HG03060 (cell line): ENCODE results near the gene TMEM186.
"Not testable (repeated sequence)": the region's sequence is repeated elsewhere in the genome, so short reads cannot be mapped to it uniquely, and the experiment has no call there.

ENCODE experiments used
- ATAC-seq: cut with Tn5 transposase; IDR thresholded peaks from one replicate; pipeline ENCODE4 v1.9.1; 2021; ENCODE audit warnings: low read depth, moderate number of reproducible peaks; ENCODE audit not compliant: unreplicated experiment

Gene TMEM186

DNA sequence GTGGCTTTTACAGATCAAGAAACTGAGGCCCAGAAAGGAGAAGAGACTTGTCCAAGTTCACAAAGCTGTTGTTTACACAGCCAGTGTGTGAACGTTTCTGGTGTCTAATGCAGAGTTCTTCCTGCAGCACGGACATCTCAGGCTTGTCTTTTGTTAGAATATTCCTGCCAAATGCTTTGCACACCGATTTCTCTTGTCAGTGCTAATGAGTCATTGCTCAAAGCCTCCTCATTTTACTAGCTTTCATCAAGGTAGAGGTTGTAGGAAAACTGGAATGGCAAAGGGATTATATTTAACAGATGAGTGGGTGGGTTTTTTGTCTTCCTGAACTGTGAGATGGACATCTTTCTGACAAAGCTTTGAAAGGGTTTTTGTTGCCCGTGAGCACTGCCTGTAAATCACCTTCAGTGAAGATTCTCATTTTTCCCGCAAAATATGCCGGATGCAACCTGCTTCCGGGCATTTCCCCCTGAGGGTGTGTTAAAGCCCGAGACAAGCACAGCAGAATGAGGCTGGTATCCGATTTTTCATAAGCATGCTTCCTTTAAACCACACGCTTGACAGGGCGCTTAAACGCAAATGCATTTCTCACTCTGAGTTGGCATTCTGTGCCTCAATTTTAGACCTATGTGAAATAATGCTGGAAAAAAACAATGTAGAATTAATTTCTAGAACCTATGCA is 14.9 kb upstream of the TMEM186 start:
- no peak for ATAC-seq

DNA sequence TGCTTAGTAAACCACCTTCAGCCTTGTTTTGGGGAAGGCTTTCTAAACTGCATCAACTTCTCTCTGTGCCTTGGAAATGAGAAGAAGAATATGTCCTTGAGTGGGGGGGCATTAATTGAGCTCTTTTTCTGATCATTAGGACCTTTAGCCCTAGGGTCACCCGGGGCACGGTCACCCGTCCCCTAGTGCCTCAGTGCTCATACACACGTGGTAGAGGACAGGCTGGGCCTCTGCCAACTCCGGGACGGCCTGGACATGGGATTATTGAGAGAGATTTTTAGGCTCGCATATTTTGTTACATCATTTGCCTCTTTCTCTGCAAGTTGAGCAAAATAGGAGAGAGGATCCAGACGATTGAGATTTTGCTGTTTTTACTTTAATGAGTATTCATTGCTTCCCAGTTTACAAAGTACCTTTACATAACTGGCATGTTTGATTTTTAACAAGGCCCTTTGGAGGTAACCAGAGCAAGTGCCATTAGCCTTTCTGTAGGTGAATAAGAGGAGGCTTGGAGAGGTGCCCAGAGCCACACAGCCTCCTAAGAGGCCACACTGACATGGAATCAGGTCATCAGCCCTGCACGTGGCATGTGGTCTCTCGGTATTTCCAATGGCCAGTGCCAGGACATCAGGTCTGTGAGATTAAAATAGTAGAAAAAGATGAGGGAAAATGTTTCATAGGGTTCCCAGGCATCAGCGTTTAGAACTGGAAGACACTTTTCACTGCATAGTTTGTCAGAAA is 11.3 kb upstream of the TMEM186 start:
- no peak for ATAC-seq

DNA sequence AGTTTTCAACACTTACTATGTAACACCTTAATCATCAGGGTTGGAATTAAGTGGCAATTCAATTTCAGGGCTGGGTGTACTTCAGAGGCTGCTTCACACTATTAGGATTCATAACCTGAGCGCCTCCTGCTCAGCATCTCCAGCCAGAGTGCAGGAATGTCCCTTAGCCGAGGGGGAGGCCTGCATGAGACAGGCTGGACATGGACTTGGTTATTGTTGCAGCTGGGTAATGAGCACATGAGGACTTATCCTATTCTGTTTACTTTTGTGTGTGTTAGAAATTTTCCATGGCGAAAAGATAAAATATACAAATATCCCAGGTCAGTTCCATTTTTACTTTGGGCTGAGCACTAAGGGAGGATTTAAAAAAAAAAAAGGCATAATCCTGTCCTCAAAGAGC is 10.6 kb upstream of the TMEM186 start:
- no peak for ATAC-seq

DNA sequence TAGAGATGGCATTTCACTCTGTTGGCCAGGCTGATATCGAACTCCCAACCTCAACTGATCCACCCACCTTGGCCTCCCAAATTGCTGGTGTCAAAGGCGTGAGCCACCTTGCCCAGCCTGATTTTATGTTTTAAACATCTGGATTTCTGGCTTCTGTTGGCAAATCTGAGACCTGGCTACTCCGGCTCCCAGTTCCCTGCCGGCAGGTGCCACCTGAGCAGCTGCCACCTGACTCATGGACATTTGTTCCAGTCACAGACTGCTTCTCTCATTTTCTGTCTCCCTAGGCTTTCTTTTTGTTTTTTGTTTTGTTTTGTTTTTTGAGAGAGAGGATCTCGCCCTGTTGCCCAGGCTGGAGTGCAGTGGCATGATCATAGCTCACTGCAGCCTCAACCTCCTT is 9.8 kb upstream of the TMEM186 start:
- no peak for ATAC-seq

DNA sequence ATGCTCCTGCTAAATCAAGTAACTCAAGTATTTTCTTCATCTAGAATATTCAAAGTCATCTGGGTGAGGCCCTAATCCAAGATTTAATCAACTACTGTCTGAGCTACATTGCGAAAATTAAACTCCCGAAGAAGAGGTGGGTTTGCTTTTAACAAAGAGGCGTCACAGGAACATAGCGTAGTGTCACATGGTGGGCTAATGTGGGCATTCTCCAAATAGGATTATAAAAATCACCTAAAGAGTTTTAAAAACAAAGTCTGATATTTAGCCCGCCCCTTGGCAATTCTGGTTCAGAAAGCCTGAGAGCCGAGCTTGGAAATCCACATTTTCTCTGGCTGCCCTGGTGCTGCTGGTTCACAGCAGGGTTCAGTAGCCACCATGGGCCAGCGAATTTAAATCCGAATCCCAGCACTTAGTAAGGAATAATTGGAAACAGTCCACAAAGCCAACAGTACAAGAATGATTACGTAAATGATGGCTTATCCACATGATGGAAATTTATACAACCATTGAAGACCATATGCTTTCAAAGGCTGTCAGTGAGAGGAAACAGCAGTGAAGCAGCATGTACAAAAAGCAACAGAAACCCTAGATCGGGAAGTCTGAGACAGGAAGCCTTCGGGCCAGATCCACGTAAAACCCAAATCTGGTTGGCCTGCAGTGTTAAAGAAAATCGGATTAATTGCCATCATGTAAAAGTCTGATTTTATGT is 9.0 kb upstream of the TMEM186 start:
- no peak for ATAC-seq

DNA sequence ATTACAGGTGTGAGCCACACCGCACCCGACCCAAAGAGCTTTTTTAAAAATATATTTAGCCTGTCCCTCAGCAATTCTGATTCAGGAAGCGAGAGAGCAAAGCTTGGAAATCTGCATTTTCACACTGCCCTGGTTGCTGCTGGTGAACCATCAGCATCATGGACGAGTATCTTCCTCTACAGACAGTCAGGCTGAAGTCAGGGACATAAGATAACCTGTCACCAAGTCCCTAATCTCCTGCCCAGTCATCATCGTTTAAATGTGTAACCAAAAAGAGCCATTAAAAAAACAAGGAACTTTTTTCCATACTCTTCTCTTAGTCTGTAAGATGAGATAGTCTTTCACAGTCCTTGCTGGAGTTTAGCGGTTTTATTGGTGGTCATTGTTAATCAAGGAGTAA is 6.9 kb upstream of the TMEM186 start:
- ATAC-seq = no peak

DNA sequence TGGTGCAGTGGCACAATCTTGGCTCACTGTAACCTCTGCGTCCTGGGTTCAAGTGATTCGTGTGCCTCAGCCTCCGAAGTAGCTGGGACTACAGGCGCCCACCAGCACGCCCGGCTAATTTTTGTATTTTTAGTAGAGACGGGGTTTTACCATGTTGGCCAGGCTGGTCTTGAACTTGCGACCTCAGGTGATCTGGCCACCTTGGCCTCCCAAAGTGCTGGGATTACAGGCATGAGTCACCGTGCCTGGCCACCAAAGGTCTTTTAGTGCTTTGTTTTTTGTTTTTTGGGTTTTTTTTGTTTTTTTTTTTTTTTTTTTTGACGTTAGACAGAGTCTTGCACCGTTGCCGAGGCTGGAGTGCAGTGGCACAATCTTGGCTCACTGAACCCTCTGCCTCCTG is 6.3 kb upstream of the TMEM186 start:
- not testable (repeated sequence) for ATAC-seq

DNA sequence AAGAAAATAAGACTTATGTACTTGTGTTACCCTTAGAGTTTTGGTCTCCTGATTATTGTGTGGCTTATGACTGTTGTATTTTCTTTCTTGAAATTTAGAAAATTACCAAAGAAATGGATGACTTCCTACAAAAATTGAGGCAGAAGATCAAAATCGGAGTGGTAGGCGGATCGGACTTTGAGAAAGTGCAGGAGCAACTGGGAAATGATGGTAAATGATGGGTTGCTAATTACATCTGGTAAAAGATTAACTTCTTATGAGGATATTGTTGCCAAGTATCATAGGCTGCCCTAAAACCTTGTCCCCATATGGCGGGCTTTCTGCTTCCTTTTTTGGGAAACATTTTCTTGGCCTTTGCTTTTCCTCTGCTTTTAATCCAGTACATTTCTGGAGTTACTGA is 4.3 kb upstream of the TMEM186 start:
- ATAC-seq = no peak

DNA sequence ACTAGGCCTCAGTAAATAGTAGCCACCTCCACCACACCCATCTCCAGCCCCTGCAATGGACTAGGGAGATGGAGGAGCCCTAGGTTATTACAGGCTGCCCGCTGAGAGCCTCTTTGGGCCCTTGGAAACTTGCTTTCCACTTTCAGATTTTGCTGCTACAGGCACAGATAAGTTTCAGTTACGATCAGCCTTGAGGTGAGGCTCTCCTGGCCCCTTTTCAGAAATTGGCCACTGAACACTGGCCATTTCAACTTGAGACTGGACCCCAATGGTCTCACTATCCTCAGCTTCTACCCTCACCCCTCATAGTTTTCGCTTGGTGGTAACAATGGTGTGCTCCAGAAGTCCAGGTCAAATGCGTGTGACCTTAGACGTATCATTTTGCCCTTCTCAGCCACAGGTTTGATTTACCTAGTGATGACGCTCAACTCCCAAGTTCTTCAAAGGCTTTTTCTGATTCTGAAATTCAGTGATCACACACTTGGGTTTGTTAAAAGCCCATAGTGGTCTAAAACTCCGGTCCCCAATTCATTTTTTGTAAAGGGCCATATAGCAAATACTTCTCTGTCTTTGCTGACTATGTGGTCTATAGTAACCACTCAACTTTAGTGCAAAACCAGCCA is 1.2 kb upstream of the TMEM186 start:
- ATAC-seq = no peak

DNA sequence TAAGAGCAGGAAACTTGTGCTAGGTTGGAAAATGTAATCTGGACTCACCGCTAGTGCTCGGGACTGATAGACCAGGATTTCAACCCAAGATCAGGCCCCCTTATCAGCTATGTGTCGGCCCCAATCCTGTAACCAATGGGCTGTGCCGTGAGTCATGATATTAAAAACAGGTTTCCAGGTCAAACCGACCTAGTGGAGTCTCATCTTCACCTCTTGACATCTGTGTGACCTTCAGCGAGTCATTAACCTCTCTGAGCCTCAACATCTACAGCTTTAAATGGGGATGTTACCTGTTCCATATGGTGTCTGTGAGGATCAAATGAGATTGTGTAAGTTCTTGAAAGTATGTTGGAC is 712 bp upstream of the TMEM186 start:
- ATAC-seq = no peak

DNA sequence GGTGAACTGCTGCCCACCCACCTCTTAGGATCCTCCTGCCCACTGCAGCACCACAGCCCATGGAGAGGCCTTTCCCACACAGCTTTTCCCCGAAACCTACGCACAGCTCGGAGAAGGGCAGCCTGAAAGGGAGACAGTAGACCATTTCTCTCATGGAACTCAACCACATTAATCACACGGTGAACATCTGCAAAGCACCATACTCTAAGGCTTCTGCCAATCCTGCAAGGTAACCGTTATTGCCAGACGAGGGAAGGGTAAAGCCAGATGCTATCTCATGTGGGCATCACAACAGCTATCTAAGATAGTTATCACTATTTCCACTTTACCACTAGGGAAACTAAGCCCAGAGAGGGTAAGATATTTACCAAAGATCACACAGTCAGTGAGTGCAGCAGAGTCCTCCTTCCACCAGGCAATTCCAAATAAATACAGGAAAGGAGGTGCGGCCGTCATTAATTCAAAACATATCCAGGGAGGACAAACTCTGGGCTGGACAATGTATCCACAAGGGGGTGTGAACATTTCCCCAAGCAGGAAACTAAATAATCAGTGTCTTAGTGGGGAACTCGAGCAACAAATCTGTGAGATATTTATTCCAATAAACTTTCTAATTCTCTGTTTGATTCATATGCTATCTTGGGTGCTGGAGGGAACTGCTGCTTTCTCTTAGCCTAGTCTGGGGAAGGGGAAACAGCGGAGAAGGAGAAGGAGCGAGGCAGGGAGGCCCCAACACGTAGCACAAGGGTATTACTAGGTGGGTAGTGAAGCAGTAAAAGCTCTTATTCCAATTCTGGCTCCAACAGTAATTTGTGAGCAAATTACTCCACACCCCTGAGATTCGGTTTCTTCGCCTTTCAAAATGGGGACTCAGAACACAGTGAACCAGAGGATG is 723 bp downstream of the TMEM186 start:
- no peak for ATAC-seq

DNA sequence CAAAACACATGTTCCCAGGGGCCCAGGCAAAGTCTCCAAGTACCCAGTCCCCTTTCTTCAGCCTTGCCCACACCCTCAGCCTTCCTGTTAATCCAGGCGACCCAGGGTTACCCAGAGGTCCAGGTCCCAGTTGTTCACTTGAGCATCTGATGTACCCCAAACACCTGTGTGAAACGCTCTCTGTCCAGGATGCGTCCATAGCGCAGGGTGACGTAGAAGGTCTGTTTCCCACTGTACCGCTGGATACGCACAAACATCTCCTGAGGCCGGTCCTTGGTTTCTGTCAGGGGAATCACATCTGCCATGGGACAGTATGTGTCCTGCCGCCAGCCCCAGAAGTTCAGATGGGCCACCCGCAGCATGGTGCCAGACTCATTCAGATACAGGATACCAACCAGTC is 1.6 kb downstream of the TMEM186 start:
- no peak for ATAC-seq

DNA sequence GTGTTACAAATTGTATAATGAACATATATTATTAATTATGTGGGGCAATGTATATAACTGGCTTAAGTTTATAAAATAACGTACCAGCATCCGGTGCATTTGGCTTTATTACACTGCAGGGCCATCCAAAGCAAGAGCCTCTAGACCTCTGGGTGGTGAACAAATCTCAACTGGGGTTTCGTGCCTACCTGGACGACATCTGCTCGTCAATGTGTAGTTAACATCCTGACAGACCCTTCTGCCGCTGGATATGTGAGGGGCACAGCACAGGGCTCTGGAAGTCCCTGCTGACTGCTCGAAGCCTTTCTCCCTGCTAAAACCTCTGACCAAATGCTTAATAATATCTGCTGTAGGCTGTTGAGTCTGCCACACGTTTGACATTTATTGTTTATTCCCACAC is 2.3 kb downstream of the TMEM186 start:
- ATAC-seq = no peak

DNA sequence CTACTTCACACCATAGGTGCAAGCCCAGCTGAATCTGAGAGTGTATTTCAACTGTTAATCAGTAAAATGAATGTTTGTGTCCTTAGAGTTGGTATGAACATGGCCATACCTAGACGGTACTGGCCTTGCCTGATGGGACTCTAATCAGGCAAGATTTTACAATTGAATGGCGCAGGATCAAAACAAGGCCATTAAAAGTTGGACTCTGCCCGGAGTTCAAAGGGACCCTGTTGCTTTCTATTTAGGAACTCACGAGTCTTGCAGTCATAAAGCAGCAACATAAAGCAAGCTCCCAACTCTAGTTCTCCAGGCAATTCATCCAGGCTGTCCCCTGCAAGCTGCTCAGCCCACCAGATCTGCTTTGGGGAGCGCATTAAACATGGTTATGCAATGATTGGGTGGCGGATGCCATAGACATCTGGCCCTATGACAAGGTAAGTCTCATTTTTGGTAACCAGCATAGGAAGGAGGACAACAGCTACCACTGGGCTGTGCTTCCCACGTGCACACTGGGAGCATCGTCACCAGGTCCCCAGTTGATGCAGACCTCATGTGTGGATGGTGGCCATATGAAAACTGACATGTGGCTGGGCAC is 8.8 kb downstream of the TMEM186 start:
- ATAC-seq = no peak

DNA sequence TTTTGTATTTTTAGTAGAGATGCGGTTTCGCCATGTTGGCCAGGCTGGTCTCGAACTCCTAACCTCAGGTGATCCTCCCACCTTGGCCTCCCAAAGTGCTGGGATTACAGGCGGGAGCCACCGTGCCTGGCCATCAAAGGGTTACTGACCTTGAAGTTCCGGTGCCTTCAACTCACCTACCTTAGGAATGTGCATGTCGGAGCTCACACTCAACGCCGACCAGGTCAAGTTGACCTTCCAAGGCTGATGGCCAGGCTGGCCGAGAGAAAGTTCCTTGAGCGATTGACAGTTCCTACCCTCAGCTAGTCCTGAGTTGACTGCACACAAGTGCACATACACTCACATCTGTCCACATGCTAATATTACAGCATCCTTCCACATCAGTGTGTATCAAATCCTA is 11.1 kb downstream of the TMEM186 start:
- ATAC-seq = not testable (repeated sequence)

DNA sequence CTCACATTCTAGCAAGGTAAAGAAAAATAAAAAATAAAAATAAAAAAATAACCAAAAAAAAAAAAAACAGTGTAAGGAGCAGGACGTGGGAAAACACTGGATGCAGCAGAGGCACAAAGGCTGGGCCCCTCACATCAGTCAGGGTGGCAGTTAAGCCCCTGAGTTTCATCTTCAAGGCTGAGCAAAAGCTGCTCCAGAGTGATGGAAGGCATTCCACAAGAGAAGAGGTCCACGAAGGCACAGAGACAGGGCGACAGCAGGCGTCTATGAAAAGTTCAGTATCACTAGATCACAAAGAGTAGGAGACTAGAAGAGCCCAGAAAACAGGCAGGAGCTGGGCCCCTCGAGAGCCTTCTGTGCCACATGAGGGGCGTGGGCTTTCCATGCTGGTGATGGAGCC is 12.0 kb downstream of the TMEM186 start:
- no peak for ATAC-seq

DNA sequence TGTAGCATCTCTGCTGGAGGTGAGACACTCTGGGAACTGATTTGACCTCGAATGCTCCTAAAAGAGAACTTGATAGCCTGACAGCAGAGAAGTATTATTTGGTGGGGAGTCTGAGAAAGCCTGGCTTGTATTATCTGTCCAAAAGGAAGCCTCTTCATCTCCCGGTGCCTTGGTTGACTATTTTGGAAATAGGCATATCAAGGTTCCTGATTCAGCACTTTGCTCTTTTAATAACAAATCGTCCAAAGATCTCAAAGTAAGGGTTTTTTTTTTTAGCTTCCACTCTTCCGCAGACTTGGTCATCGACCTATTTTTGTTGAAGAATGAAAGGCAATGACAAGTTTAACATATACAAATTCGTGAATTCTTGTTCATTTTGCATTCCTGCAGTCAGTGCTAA is 14.8 kb downstream of the TMEM186 start:
- ATAC-seq = no peak

DNA sequence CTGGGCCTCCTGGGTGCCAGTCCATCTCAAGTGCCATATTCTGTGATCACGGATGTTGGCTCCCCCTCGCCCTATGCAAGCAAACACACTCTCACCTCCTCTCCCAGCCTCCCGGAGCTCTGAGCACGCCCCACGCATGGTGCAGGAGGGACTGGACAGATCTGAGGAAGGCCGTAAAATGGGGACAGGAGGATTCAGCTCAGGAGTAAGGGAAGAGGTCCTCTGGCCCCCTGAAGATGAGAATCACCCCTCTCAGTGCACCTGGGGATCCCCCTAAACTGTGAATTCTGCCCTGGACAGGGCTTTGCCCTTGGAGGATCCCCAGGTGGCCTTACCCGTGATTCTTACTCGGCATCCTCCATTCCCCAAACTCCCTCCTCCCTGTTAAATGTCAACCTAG is 15.6 kb downstream of the TMEM186 start:
- ATAC-seq = no peak

DNA sequence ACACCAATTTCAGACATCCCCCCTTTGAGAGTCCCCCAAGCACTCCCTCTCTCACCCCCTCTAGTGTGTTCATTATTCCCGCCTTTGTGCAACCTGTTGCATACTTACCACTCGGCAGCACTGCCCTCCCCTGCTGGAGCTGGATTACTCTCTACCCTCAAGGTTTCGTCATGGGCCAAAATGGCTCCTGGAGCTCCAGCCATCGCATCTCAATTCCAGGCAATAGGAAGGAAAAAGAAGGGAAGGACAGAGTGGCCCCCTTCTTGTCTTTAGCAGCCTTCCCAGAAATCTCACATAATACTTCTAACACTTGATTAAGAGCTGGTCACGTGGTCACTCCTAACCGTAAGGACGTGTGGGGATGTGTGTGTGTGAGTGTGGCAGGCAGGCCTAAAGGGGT is 20.2 kb downstream of the TMEM186 start:
- no peak for ATAC-seq

DNA sequence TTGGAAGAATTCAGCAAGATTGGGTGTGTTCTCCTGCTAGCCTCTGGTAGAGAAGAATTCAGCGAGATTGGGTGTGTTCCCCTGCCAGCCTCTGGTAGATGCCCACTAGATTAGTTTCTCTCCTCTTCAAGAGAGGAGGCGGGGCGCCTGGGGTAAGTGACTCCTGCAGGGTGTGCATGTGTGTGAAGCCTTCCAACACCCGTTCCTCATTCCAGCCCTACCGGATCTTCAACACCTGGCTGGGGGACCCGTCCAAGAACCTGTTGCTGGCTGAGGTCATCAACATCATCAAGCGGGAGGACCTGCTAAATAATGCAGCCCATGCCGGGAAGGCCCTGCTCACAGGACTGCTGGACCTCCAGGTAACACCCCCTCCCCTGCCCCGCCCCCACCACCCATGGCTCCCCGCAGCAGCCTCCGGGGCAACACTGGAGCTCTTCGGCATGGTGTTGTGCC is 21.3 kb downstream of the TMEM186 start:
- no peak for ATAC-seq
